Esophagus muscularis mucosa (tissue), 4 donors: Measurements from ENCODE around the gene TTC24. TPM values are rescaled to one million over a fixed set of nuclear protein-coding genes. Genes with fewer than 3 reads are reported as not detected.

Experiments used
- DNase-seq: peaks from one replicate; pipeline ENCODE4 v3.0.0-alpha.2; 2017; ENCODE audit errors: extremely low spot score
- H3K27ac ChIP-seq, 4 donors: fragments of 200-600 bp; sonication (generic); replicated peaks in 1 of 4; 1 replicate in 3 of 4; 2 replicates in 1 of 4; pipeline ENCODE4 v1.5.1; 2016 to 2019; ENCODE audit warnings: mild to moderate bottlenecking in 1 of 4
- H3K27me3 ChIP-seq, 4 donors: fragments of 200-600 bp; sonication (generic); one replicate each; pipeline versions ENCODE4 v1.5.1 to v1.6.0; 2016 to 2019
- H3K36me3 ChIP-seq, 4 donors: fragments of 200-600 bp; sonication (generic); one replicate each; pipeline ENCODE4 v1.5.1; 2016 to 2019
- H3K4me1 ChIP-seq, 4 donors: fragments of 200-600 bp; sonication (generic); one replicate each; pipeline ENCODE4 v1.5.1; 2016 to 2019
- H3K4me3 ChIP-seq, 4 donors: fragments of 200-600 bp; sonication (generic); 1 replicate in 2 of 4; 2 replicates in 2 of 4; pipeline ENCODE4 v1.5.1; 2016 to 2019; ENCODE audit warnings: mild to moderate bottlenecking in 4 of 4, moderate library complexity in 1 of 4
- H3K9me3 ChIP-seq, 4 donors: fragments of 200-600 bp; sonication (generic); 1 replicate in 3 of 4; 2 replicates in 1 of 4; pipeline ENCODE4 v1.5.1; 2016 to 2019
- EP300 ChIP-seq: sonication (generic); formaldehyde crosslinking; IDR thresholded peaks from one replicate; pipeline ENCODE4 v1.6.1; 2017; ENCODE audit warnings: antibody characterized with exemption
- POLR2A ChIP-seq: fragments of 450-650 bp; IDR thresholded peaks from one replicate; pipeline ENCODE4 v1.6.1; 2017; ENCODE audit warnings: antibody characterized with exemption, moderate library complexity, mild to moderate bottlenecking, low read depth
- POLR2AphosphoS5 ChIP-seq, 2 donors: sonication (generic); formaldehyde crosslinking; IDR thresholded peaks; one replicate each; pipeline ENCODE4 v1.6.1; 2017; ENCODE audit warnings: antibody characterized with exemption in 2 of 2
- WGBS: methylation state at CpG from one replicate; pipeline ENCODE4 v1.1.5; 2018; 5-methylcytosine and 5-hydroxymethylcytosine counted together
- intact Hi-C: fragments of 100-400 bp; cut with DNase I; formaldehyde crosslinking; loops from one replicate; pipeline ENCODE4 v1.15.1; 2023
- total RNA-seq, 4 donors: library from RNA; depleted of rRNA; stranded (reverse); fragments of >200 nt; gene quantifications; one replicate each; pipeline versions ENCODE4 v1.1.0 to v1.2.1, GENCODE V29; 2016
- TF ChIP-seq, protein P1 (sequence below), 3 experiments: fragments of 200-600 bp in 2 of 3; fragments of 450-650 bp in 1 of 3; sonication (generic) in 2 of 3; IDR thresholded peaks; one replicate each; pipeline ENCODE4 v1.5.1; 2017 to 2019; ENCODE audit warnings: antibody characterized with exemption in 3 of 3, mild to moderate bottlenecking in 2 of 3, moderate library complexity in 1 of 3

The TTC24 gene
- total RNA-seq, 4 donors from 2014 or later: not detected

DNA sequence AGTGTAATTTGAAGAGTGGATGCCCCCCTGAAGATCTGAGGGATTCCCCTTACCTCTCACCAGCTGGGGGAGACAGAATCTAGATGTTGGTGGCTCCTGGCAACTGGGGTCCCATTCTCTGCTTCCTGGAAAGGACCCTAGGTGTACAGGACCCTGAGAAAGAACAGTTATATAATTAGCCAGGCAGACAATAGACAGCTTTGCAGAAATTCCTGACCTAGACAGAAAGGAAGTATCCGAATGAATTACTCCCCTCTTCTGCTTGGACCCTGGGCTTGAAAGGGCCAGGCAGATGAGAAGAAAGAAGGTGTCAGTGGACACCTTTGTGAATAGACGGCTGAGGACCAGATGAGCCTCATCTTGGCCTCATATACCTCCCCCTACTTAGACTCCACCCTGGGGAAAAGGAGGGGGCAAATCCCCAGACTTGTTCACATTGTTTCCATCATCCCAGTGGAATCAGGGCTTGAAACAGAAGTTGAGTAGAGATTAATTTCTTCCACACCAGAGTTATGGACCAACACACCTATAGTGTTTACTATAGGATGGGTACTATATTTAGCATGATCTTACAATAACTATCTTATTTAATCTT, 5.4 kb upstream of the TTC24 start:
- TF ChIP-seq, protein P1, sequence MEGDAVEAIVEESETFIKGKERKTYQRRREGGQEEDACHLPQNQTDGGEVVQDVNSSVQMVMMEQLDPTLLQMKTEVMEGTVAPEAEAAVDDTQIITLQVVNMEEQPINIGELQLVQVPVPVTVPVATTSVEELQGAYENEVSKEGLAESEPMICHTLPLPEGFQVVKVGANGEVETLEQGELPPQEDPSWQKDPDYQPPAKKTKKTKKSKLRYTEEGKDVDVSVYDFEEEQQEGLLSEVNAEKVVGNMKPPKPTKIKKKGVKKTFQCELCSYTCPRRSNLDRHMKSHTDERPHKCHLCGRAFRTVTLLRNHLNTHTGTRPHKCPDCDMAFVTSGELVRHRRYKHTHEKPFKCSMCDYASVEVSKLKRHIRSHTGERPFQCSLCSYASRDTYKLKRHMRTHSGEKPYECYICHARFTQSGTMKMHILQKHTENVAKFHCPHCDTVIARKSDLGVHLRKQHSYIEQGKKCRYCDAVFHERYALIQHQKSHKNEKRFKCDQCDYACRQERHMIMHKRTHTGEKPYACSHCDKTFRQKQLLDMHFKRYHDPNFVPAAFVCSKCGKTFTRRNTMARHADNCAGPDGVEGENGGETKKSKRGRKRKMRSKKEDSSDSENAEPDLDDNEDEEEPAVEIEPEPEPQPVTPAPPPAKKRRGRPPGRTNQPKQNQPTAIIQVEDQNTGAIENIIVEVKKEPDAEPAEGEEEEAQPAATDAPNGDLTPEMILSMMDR (IDR thresholded peaks at IDR 0.05): no peak
- no peak for TF ChIP-seq EP300
- H3K9me3 ChIP-seq: no peaks in the 10 kb centered on the region
- 30% methylated on average over 2 of the region's 2 CpGs for WGBS
- DNase-seq: no peak
- peaks cover 7 to 17% (median 13%) of the 10 kb centered on the region in 4 donors for H3K4me1 ChIP-seq
- H3K36me3 ChIP-seq: no peaks in the 10 kb centered on the region
- H3K27me3 ChIP-seq: peaks cover 0 to 8% (median 0%) of the 10 kb centered on the region in 4 donors
- intact Hi-C loops: loop anchor here (5.0 kb wide), 1 partner anchor 57 kb away; no protein-coding TSS in a partner anchor
- no peak overlapping the region for H3K27ac ChIP-seq
- no peak overlapping the region for H3K4me3 ChIP-seq

DNA sequence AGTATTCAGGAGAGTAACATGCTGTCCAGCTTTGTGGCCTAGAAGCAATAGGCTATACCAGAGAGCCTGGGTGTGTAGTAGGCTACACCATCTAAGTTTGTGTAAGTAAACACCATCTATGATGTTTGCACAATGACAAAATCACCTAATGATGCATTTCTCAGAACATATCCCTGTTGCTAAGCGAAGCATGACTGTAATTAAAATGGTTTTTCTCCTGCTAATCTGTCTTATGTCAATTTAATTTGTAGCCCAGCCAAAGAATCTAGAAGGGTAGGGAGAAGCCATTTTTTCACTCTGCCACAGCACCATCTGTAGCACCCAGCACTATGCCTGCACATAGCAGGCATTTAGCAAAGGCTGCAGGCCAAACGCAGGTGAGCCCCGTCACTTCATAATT, 2.0 kb upstream of the TTC24 start:
- TF ChIP-seq POLR2AphosphoS5 (IDR thresholded peaks at IDR 0.05): no peak
- no peak for TF ChIP-seq EP300
- no peak overlapping the region for H3K4me3 ChIP-seq
- H3K27ac ChIP-seq: no peak overlapping the region
- no peaks in the 10 kb centered on the region for H3K27me3 ChIP-seq
- H3K4me1 ChIP-seq: peaks cover 0 to 3% (median 2%) of the 10 kb centered on the region in 4 donors
- no peak for DNase-seq
- 93% methylated on average over 3 of the region's 3 CpGs for WGBS
- no peaks in the 10 kb centered on the region for H3K9me3 ChIP-seq
- intact Hi-C loops: no loop called here
- H3K36me3 ChIP-seq: no peaks in the 10 kb centered on the region

DNA sequence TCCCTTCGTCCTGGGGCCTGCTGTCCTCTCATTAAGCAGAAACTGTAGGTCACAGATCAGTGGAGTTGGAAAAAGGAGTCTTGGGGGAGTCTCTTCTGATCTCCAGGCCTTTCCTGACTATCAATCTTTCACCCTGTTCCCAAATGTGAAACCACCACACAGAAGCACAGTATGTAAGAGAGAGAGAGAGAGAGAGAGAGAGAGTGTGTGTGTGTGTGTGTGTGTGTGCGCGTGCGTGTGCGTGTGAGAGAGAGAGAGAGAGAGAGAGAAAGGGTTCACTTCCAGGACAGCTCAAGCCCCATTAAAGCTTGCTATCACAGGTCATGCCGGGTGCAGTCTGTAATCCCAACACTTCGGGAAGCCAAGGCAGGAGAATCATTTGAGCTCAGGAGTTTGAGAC, 1.5 kb upstream of the TTC24 start:
- no peak for DNase-seq

DNA sequence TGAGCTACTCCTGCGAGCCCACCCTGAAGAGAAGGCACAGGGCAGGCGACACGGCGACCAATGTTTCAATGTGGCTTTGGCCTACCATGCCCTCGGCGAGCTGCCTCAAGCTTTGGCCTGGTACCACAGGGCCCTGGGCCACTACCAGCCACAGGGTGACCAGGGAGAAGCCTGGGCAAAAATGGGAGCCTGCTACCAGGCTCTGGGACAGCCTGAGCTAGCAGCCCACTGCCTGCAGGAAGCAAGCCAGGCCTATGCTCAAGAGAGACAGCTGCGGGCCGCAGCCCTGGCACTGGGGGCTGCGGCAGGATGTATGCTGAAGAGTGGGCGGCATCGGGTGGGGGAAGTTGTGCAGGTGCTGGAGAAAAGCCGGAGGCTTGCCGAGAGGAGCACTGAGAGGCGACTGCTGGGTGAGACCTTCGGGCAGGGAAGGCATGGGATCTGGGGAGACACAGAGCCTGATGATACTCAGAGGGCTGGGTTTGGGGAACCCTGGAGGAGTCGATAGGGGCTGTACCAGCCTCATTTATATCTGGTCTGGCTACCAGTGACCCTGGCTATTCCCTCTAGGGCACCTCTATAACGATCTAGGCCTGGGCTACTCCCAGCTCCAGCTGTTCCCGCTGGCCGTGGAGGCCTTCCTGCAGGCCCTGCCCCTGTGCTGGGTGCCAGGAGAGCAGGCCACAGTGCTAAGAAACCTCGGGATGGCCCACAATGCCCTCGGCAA, 2.3 kb downstream of the TTC24 start:
- WGBS: 79% methylated on average over 17 of the region's 21 CpGs

More for the DNA sequence above, 1.5 kb upstream of the TTC24 start:
- H3K4me1 ChIP-seq: no peaks in the 10 kb centered on the region
- intact Hi-C loops: no loop called here
- no peak overlapping the region for H3K4me3 ChIP-seq
- no peak for TF ChIP-seq POLR2A
- TF ChIP-seq EP300: no peak
- TF ChIP-seq, protein P1 (IDR thresholded peaks at IDR 0.05): no peak
- no peak for TF ChIP-seq POLR2AphosphoS5 (IDR thresholded peaks at IDR 0.05)
- no peaks in the 10 kb centered on the region for H3K36me3 ChIP-seq
- 62% methylated on average over 7 of the region's 7 CpGs for WGBS
- H3K27me3 ChIP-seq: no peaks in the 10 kb centered on the region
- no peak overlapping the region for H3K27ac ChIP-seq
- H3K9me3 ChIP-seq: no peaks in the 10 kb centered on the region

More for the DNA sequence above, 2.3 kb downstream of the TTC24 start:
- Histone ChIP-seq H3K9me3 (no peaks in the 10 kb centered on the region), H3K27me3 (no peaks in the 10 kb centered on the region), H3K4me3 (no peak overlapping the region), H3K4me1 (peaks cover 0 to 8% (median 6%) of the 10 kb centered on the region in 4 donors), H3K36me3 (no peaks in the 10 kb centered on the region), H3K27ac (no peak overlapping the region)
- TF ChIP-seq, protein P1 (IDR thresholded peaks at IDR 0.05): no peak
- TF ChIP-seq POLR2A (no peak), POLR2AphosphoS5 (IDR thresholded peaks at IDR 0.05) (no peak), EP300 (no peak)
- intact Hi-C loops: loop anchor here (10.0 kb wide), 1 partner anchor 73 kb away; no protein-coding TSS in a partner anchor
- no peak for DNase-seq
